Left colon (tissue), 2 donors: ENCODE results near the gene SCTR. TPM values are rescaled to one million over a fixed set of nuclear protein-coding genes. Genes with fewer than 3 reads are reported as not detected.

Experiments used
- ATAC-seq: fragments of 200-7000 bp; cut with Tn5 transposase; one replicate; pipeline ENCODE4 v1.9.1; 2020; ENCODE audit warnings: mild to moderate bottlenecking, moderate library complexity
- DNase-seq, 2 donors: peaks; one replicate each; pipeline ENCODE4 v3.0.0-alpha.2; 2020
- intact Hi-C, 2 donors: fragments of 100-400 bp; cut with DNase I in 1 of 2; cut with micrococcal nuclease in 1 of 2; formaldehyde crosslinking; loops; one replicate each; pipeline versions ENCODE4 v1.11.2 to v1.14.0; 2022; cut with DNase I, micrococcal nuclease
- total RNA-seq, 2 donors: library from RNA; stranded (reverse); fragmentation: NEBNext Ultra II Directional; extraction: Animal tissue kit (Norgen Biotek cat#: 25700); gene quantifications; one replicate each; pipeline ENCODE4 v1.2.1, GENCODE V29; 2021
- donor health status: DM: no; HTN: no; CAD: no.
- donor health status: DM: yes; HTN: yes; CAD: no.

The SCTR gene
- total RNA-seq, 2 donors from 2014 or later: 0.45 TPM; not detected in 1

GRCh38 chr2:119425620-119426395 lies 98.5 kb downstream of the SCTR start:
- DNase-seq (peak; percentile 69 to 87), ATAC-seq (peak; percentile 71)
- intact Hi-C loops: no loop called here

GRCh38 chr2:119425119-119425405 lies 99.2 kb downstream of the SCTR start:
- ATAC-seq: no peak
- DNase-seq: no peak

GRCh38 chr2:119424284-119425118 lies 99.8 kb downstream of the SCTR start:
- ATAC-seq (no peak), DNase-seq (no peak)
- intact Hi-C loops: loop anchor here in 1 of 2 donors (5.0 kb wide), 1 partner anchor 253 kb away; the partner anchor contains the start of gene TMEM177

More at GRCh38 chr2:119425119-119425405, 99.2 kb downstream of the SCTR start:
- intact Hi-C loops: no loop called here

GRCh38 chr2:119423811-119424210 lies 100.5 kb downstream of the SCTR start:
- peak; percentile 18 for ATAC-seq
- intact Hi-C loops: loop anchor here in 1 of 2 donors (5.0 kb wide), 1 partner anchor 253 kb away; the partner anchor contains the start of gene TMEM177
- no peak for DNase-seq

GRCh38 chr2:119423108-119423444 lies 101.2 kb downstream of the SCTR start:
- intact Hi-C loops: loop anchor here in 1 of 2 donors (5.0 kb wide), 1 partner anchor 254 kb away; the partner anchor contains the start of gene TMEM177
- no peak for DNase-seq
- ATAC-seq: no peak

GRCh38 chr2:119422360-119423107 lies 101.7 kb downstream of the SCTR start:
- ATAC-seq: no peak
- intact Hi-C loops: loop anchor here in 1 of 2 donors (5.0 kb wide), 1 partner anchor 255 kb away; the partner anchor contains the start of gene TMEM177

GRCh38 chr2:119421741-119422140 lies 102.5 kb downstream of the SCTR start:
- DNase-seq: no peak
- no peak for ATAC-seq

More at GRCh38 chr2:119422360-119423107, 101.7 kb downstream of the SCTR start:
- no peak for DNase-seq

GRCh38 chr2:119421304-119421703 lies 103.0 kb downstream of the SCTR start:
- ATAC-seq: no peak
- intact Hi-C loops: loop anchor here in 1 of 2 donors (5.0 kb wide), 1 partner anchor 256 kb away; the partner anchor contains the start of gene TMEM177

More at GRCh38 chr2:119421741-119422140, 102.5 kb downstream of the SCTR start:
- intact Hi-C loops: loop anchor here in 1 of 2 donors (5.0 kb wide), 1 partner anchor 256 kb away; the partner anchor contains the start of gene TMEM177

GRCh38 chr2:119419803-119420508 lies 104.3 kb downstream of the SCTR start:
- intact Hi-C loops: loop anchor here in 1 of 2 donors (5.0 kb wide), 1 partner anchor 257 kb away; the partner anchor contains the start of gene TMEM177
- ATAC-seq (peak; percentile 39), DNase-seq (no peak)

More at GRCh38 chr2:119421304-119421703, 103.0 kb downstream of the SCTR start:
- DNase-seq: no peak

GRCh38 chr2:119419065-119419464 lies 105.2 kb downstream of the SCTR start:
- intact Hi-C loops: no loop called here
- DNase-seq: no peak
- no peak for ATAC-seq

- intact Hi-C loops: no loop called here
- no peak for DNase-seq
- ATAC-seq: peak; percentile 68
Observed at GRCh38 chr2:119417908-119418307, 106.4 kb downstream of the SCTR start.

GRCh38 chr2:119416299-119416923 lies 107.9 kb downstream of the SCTR start:
- DNase-seq (no peak), ATAC-seq (no peak)
- intact Hi-C loops: no loop called here

GRCh38 chr2:119415630-119416029 lies 108.7 kb downstream of the SCTR start:
- no peak for DNase-seq
- intact Hi-C loops: no loop called here
- no peak for ATAC-seq

- intact Hi-C loops: no loop called here
- ATAC-seq: no peak
Observed at GRCh38 chr2:119414894-119415293, 109.4 kb downstream of the SCTR start.

GRCh38 chr2:119409506-119409905 lies 114.8 kb downstream of the SCTR start:
- ATAC-seq (no peak), DNase-seq (no peak)
- intact Hi-C loops: loop anchor here (10.0 kb wide), 2 partner anchors 65 to 245 kb away; no protein-coding TSS in a partner anchor

More at GRCh38 chr2:119414894-119415293, 109.4 kb downstream of the SCTR start:
- no peak for DNase-seq

- intact Hi-C loops: loop anchor here (10.0 kb wide), 2 partner anchors 67 to 247 kb away; no protein-coding TSS in a partner anchor
- DNase-seq (peak; percentile 35 to 41), ATAC-seq (peak; percentile 84)
Observed at GRCh38 chr2:119408221-119408619, 116.1 kb downstream of the SCTR start.
